GM12878 (cell line): Measurements from ENCODE around the gene GALNT6. TPM values are rescaled to one million over a fixed set of nuclear protein-coding genes. Genes with fewer than 3 reads are reported as not detected.

Experiments
- BACH1 ChIP-seq: fragments of 450-650 bp; IDR thresholded peaks from 2 replicates; pipeline ENCODE4 v1.6.1; 2017; ENCODE audit warnings: mild to moderate bottlenecking, borderline replicate concordance
- BCL3 ChIP-seq: IDR thresholded peaks from 2 replicates; pipeline ENCODE4 v1.6.1; 2011; ENCODE audit warnings: borderline replicate concordance, low read depth, mild to moderate bottlenecking, moderate library complexity, low read length; ENCODE audit not compliant: insufficient read depth, poor library complexity, severe bottlenecking
- CBFB ChIP-seq: IDR thresholded peaks from 2 replicates; pipeline ENCODE4 v1.6.1; 2016; ENCODE audit warnings: antibody characterized with exemption, low read depth
- EGR1 ChIP-seq, 2 experiments: IDR thresholded peaks; 1 replicate in 1 of 2; 2 replicates in 1 of 2; pipeline ENCODE4 v1.6.1; 2011 to 2012; ENCODE audit warnings: low read depth in 2 of 2, low read length in 2 of 2, borderline replicate concordance in 1 of 2, mild to moderate bottlenecking in 1 of 2, moderate library complexity in 1 of 2
- ESRRA ChIP-seq: IDR thresholded peaks from 2 replicates; pipeline ENCODE4 v1.6.1; 2012; ENCODE audit warnings: mild to moderate bottlenecking, low read length, improper control_type of control experiment
- FOXM1 ChIP-seq: IDR thresholded peaks from 2 replicates; pipeline ENCODE4 v1.6.1; 2012; ENCODE audit warnings: low read depth, mild to moderate bottlenecking, inconsistent platforms, low read length, moderate library complexity
- HCFC1 ChIP-seq: fragments of 150-350 bp; IDR thresholded peaks from 2 replicates; pipeline ENCODE4 v1.6.1; 2014; ENCODE audit warnings: low read length
- LARP7 ChIP-seq: fragments of 450-650 bp; IDR thresholded peaks from 2 replicates; pipeline ENCODE4 v1.6.1; 2017; ENCODE audit warnings: mild to moderate bottlenecking
- MEF2B ChIP-seq: fragments of 450-650 bp; IDR thresholded peaks from 2 replicates; pipeline ENCODE4 v1.6.1; 2018; ENCODE audit warnings: mild to moderate bottlenecking, moderate library complexity; ENCODE audit not compliant: partially characterized antibody, poor library complexity, severe bottlenecking
- MTA3 ChIP-seq: IDR thresholded peaks from 2 replicates; pipeline ENCODE4 v1.6.1; 2012; ENCODE audit warnings: low read length, inconsistent platforms, borderline replicate concordance
- MYC ChIP-seq: IDR thresholded peaks from 2 replicates; pipeline ENCODE4 v1.6.1; 2011; ENCODE audit warnings: mild to moderate bottlenecking, low read length, moderate library complexity, inconsistent platforms; ENCODE audit not compliant: insufficient read depth, insufficient replicate concordance, insufficient read length, severe bottlenecking
- NBN ChIP-seq: fragments of 450-650 bp; IDR thresholded peaks from 2 replicates; pipeline ENCODE4 v1.6.1; 2016
- NFXL1 ChIP-seq: fragments of 450-650 bp; IDR thresholded peaks from 2 replicates; pipeline ENCODE4 v1.6.1; 2017; ENCODE audit warnings: antibody characterized with exemption, mild to moderate bottlenecking, borderline replicate concordance
- NR2C1 ChIP-seq: fragments of 450-650 bp; IDR thresholded peaks from 2 replicates; pipeline ENCODE4 v1.6.1; 2017; ENCODE audit warnings: antibody characterized with exemption, mild to moderate bottlenecking, moderate library complexity
- PAX5 ChIP-seq: IDR thresholded peaks from 2 replicates; pipeline ENCODE4 v1.6.1; 2011; ENCODE audit warnings: low read depth, low read length, borderline replicate concordance
- SKIL ChIP-seq: fragments of 450-650 bp; IDR thresholded peaks from 2 replicates; pipeline ENCODE4 v1.6.1; 2017; ENCODE audit warnings: mild to moderate bottlenecking, low read depth, inconsistent platforms; ENCODE audit not compliant: poor library complexity, severe bottlenecking
- SMAD5 ChIP-seq: IDR thresholded peaks from 2 replicates; pipeline ENCODE4 v1.6.1; 2016; ENCODE audit warnings: antibody characterized with exemption, low read depth
- SMC3 ChIP-seq: IDR thresholded peaks from 2 replicates; pipeline ENCODE4 v1.6.1; 2011; ENCODE audit warnings: low read length, improper control_type of control experiment, borderline replicate concordance
- SPI1 ChIP-seq: IDR thresholded peaks from 2 replicates; pipeline ENCODE4 v1.6.1; 2011; ENCODE audit warnings: low read depth, mild to moderate bottlenecking, low read length, moderate library complexity, borderline replicate concordance; ENCODE audit not compliant: insufficient read depth
- TCF3 ChIP-seq: IDR thresholded peaks from 2 replicates; pipeline ENCODE4 v1.6.1; 2012; ENCODE audit warnings: low read depth, mild to moderate bottlenecking, low read length, borderline replicate concordance; ENCODE audit not compliant: insufficient read depth
- ZBTB11 ChIP-seq: fragments of 450-650 bp; formaldehyde crosslinking; IDR thresholded peaks from 2 replicates; pipeline ENCODE4 v1.5.0; 2022; ENCODE audit warnings: mild to moderate bottlenecking, missing genetic modification characterization
- ZNF217 ChIP-seq: fragments of 450-650 bp; IDR thresholded peaks from 2 replicates; pipeline ENCODE4 v1.6.1; 2017; ENCODE audit warnings: antibody characterized with exemption, mild to moderate bottlenecking
- ZNF274 ChIP-seq: IDR thresholded peaks from one replicate; pipeline ENCODE4 v1.8.0; 2011; ENCODE audit not compliant: insufficient read length, insufficient read depth
- polyA plus RNA-seq, 11 experiments: library from polyadenylated mRNA; depleted of rRNA in 4 of 11; unstranded in 6 of 11; stranded (reverse) in 5 of 11; fragments of >200 nt; fragmentation: Nextera tagmentation in 4 of 11; fragmentation: Illumina TruSeq in 1 of 11; extraction: Ambion mirVana in 4 of 11; extraction: Trizol in 1 of 11; gene quantifications; 1 replicate in 1 of 11; 2 replicates in 10 of 11; pipeline versions ENCODE4 v1.2.1 to v1.2.3, GENCODE V29; 2011 to 2016; ENCODE audit warnings: inconsistent platforms in 2 of 11, missing spikeins in 2 of 11, low read depth in 1 of 11
- total RNA-seq, 4 experiments: library from RNA; depleted of rRNA in 3 of 4; stranded (reverse); fragments of >200 nt in 3 of 4; fragmentation: Illumina TruSeq in 1 of 4; extraction: Trizol in 1 of 4; gene quantifications; 2 replicates each; pipeline versions ENCODE4 v1.2.1 to v1.2.3, GENCODE V29; 2013 to 2021

The GALNT6 gene
- total and polyA plus RNA-seq, 10 of the 15 experiments (the other 5 are each of a cell fraction or from before 2014, with no cell fraction given): 6.6 to 40.4 (median 23.7) TPM

GRCh38 chr12:51391283-51392123 lies at the start of gene GALNT6 (continued):
- TF ChIP-seq ZBTB11 (CRISPR knock-in tag): peak; percentile 67
- 0 out of 2 replicates have a peak, but pooled peaks have one; percentile 15 for TF ChIP-seq CBFB
- peak; percentile 83; the same call in 1 of the 2 replicates for TF ChIP-seq TCF3
- no peak for TF ChIP-seq SMC3
- no peak for TF ChIP-seq MYC
- 0 out of 2 replicates have a peak, but pooled peaks have one; percentile 18 for TF ChIP-seq BACH1
- no peak for TF ChIP-seq NR2C1
- 0 out of 2 replicates have a peak, but pooled peaks have one; percentile 32 for TF ChIP-seq ZNF217
- no peak for TF ChIP-seq NFXL1
- TF ChIP-seq BCL3: peak; percentile 60
- TF ChIP-seq HCFC1: no peak
- TF ChIP-seq MTA3: no peak
- TF ChIP-seq SMAD5: 0 out of 2 replicates have a peak, but pooled peaks have one; percentile 64
- TF ChIP-seq ZNF274: no peak
- 0 out of 3 replicates have a peak, but pooled peaks of 1 of the 2 experiments have one; percentile 11 for TF ChIP-seq EGR1 (IDR thresholded peaks at IDR 0.05; ENCODE audit: borderline replicate concordance in 1 of 2, low read depth in 2 of 2, low read length in 2 of 2)
- TF ChIP-seq LARP7: no peak; the same call in 1 of the 2 replicates
- no peak; the same call in 1 of the 2 replicates for TF ChIP-seq PAX5
- no peak for TF ChIP-seq FOXM1
- TF ChIP-seq ESRRA: no peak
- no peak for TF ChIP-seq NBN
- no peak for TF ChIP-seq SKIL
- 0 out of 2 replicates have a peak, but pooled peaks have one; percentile 4 for TF ChIP-seq SPI1
- peak; percentile 39 for TF ChIP-seq MEF2B
